HG03135 (cell line): ENCODE measurements around the gene PLPPR3.

Source experiments
- ATAC-seq: cut with Tn5 transposase; IDR thresholded peaks from one replicate; pipeline ENCODE4 v1.9.1; 2021; ENCODE audit warnings: mild to moderate bottlenecking, moderate library complexity; ENCODE audit not compliant: unreplicated experiment

The PLPPR3 gene

DNA sequence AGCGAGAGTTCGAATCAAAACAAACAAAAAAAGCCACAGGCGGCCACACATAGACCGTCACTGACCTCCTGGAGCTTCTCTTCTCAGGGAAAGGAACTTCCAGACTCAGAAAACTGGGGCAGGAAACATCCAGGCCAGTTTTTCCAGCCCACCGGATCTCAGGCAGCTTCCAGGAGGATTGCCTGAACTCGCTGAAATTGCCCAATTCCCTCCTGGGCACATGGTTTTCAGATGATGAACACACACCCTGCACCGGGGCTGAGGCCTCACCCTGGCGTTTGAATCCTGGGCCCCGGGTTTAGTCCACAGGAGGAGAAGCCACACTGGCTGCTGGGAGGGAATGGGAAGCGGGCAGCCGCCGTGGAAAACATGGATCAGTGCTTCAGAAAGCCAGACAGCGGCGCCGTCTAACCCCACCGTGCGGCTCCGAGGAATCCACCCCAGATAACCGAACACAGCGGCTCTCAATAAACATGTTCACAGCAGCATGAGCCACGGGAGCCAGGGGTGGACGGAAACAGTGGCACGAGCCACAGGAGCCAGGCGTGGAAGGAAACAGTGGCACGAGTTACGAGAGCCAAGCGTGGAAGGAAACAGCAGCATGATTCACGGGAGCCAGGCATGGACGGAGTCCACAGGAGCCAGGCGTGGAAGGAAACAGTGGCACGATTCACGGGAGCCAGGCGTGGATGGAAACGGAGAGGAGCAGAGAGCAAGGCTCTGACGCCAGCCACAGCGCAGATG, 42.7 kb downstream of the PLPPR3 start:
- no peak for ATAC-seq

DNA sequence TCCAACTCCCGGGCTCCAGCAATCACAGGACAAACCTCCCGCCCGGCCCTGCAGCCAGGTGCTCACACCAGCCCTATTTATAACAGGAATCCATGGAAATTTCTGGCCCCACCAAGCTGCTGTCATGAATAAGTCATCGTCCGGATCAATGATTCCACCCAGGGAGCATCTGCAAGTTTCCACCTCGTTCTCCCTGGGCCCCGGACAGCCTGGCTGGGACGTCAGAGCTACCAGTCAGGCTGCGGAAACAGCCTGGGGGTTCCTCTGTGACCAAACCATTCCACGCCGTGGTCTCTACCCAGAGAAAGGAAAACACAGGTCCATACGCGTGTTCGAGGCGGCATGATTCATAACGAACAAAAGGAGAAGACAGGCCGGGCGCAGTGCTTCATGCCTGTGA, 45.2 kb downstream of the PLPPR3 start:
- ATAC-seq, result no peak

DNA sequence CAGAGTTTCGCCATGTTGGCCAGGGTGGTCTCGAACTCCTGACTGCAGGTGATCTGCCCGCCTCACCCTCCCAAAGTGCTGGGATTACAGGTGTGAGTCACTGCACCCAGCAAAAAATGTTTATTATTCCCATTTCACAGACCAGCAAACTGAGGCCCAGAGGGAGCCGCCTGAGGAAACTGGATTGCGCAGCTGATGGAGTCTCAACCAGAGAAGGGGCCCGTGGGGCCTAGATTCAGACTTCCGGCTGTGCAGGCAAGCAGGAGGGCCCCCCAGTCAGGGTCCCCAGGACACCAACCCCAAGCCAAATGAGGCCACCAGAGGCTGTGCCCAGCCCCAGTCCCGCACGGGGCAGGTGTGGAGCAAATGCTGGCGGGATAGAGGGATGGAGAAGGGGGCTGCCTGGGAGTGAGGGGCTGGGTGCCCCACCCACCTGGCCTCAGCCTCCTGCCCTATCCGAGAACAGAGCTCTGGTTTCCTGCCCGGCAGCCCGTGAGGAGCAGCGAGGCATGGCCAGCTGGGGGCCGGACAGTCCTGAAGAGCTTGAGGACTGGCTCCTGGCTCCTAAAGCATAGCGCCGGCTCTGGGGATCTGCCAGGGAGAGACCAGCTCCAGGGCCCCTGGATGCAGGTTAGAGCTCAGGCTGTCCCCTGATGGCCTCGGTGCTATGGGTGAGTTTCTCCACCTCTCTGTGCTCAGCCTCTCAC, 48.9 kb downstream of the PLPPR3 start:
- no peak for ATAC-seq

DNA sequence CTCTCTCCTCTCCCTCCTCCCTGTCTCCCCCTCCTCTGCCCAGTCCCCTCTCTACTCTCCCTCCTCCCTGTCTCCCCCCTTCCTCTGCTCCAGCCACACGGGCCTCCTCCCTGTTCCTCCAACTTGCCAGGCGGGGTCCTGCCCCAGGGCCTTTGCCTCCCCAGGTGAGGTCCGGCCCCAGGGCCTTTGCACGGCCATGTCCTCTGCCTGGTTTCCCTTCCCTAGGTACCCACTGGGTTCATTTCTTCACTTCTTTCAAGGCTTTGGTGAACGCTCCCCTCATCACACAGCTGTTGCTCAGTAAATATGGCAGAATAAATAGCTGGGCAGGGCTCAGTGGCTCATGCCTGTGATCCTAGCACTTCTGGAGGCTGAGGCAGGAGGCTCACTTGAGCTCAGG, 49.7 kb downstream of the PLPPR3 start:
- ATAC-seq, result no peak

DNA sequence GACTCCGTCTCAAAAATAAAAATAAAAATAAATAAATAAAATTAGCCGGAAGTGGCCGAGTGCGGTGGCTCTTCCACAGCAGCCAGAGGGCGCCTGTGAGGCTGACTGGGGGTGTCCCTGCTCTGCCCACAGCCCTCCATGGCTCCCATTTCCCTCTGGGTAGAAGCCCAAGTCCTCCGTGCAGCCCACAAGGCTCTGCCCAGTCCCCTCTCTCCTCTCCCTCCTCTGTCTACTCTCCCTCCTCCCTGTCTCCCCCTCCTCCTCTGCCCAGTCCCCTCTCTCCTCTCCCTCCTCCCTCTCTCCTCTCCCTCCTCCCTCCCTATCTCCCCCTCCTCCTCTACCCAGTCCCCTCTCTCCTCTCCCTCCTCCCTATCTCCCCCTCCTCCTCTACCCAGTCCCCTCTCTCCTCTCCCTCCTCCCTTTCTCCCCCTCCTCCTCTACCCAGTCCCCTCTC, 50.4 kb downstream of the PLPPR3 start:
- ATAC-seq, result no peak

DNA sequence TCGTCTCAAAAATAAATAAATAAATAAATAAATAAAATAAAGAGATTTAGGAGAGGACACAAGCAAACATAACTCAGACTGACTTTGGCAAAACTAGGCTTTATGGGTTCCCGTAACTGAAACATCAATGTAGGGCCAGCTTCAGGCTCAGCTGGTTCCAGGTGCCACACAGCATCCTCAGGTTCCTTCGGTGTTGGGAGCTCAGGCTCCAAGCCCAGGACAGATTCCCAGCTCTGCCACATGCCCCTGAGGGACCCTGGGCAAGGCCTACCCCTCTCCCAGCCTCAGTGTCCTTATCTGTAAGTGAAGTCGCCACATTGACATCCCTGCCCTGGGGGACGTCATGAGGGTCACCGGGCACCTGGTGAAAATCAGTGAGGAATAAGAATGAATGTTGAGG, 52.1 kb downstream of the PLPPR3 start:
- ATAC-seq, result no peak

DNA sequence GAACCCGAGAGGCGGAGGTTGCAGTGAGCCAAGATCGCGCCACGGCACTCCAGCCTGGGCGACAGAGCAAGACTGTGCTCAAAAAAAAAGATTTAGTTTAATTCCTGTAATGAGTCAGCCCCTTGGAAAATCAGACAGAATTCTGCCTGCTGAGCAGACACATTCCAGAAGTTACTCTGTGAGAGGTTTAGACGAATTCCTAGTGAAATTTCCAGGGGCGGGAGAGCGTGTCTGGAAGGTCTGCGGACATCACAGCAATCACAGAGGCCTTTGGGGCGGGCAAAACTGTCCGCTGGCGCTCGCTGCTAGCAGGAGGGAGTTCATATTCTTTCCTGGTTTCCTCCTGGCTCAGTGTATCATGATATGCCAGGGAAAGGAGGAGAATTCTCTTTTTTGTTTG, 53.3 kb downstream of the PLPPR3 start:
- ATAC-seq, result no peak

DNA sequence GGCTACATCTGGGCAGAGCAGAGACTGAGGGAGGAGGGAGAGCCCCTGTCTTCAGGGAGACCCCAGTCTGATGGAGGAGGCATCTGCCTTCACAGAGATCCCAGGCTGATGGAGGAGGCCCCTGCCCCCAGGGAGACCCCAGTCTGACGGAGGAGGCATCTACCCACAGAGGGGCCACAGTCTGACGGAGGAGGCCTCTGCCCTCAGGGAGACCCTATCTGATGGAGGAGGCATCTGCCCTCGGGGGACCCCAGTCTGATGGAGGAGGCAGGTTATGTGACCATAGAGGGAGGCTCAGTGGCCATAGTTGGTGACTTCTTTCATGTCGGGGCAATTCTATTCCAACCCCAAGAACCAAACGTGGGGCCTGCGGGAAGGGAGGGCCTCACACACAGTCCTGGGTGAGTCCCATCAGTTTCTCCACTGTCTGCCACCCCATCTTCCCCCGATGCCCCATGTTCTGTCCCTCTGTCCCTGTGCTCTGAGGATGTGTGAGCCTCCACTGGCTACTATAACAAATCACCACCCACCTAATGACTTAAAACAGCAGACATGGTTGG, 56.5 kb downstream of the PLPPR3 start:
- no peak for ATAC-seq

DNA sequence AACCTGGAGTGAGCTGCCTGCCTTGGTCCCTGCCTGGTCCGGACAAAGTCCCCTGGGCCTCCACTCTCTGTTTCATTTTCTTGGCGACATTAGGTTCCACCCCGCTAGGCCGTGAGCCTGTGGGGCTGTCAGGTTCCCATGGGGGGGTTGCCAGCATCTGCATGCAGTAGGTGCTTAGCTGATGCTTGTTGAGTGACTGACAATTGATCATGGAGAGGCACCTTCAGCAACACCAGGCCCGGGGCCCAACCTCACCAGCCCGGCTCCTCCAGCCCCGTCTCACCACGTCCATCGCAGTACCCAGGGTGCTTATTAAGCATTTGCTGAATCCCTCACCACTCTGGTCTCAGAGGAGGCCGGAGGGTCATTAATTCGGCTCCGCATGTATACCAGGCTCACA, 57.5 kb downstream of the PLPPR3 start:
- no peak for ATAC-seq

DNA sequence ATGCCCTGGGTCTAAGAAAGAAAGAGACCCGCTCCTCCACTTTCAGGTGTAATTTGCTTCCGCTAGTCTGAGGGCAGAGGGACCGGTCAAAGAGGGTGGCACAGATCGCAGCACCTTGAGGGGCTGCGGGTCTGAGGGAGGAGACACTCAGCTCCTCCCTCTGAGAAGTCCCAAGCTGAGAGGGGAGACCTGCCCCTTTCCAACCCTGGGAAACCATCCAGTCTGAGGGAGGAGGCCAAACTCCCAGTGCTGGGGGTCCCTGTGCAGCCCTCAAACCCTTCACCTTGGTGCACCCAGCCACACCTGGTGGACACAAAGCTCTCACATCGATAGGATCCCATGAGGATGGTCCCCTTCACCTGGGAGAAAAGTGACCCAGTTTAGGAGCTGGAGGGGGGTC, 57.9 kb downstream of the PLPPR3 start:
- no peak for ATAC-seq

DNA sequence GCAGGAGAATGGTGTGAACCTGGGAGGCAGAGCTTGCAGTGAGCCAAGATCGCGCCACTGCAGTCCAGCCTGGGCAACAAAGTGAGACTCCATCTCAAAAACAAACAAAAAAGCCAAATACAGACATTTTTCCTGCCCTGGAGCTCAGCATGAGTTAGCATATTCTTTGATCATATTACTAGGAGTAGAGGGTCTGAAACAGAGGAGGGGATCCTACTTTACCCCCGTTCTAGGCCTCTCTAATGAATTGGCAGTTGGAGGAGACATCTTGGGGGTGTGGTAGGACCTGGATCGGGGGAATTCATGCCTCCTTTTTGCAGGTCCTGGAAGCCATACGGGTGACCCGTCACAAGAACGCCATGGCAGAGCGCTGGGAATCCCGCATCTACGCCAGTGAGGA, 58.6 kb downstream of the PLPPR3 start:
- ATAC-seq, result no peak
